ENCODE results near the gene GUK1. TPM values are rescaled to one million over a fixed set of nuclear protein-coding genes. Genes with fewer than 3 reads are reported as not detected.
"Not testable (repeated sequence)": the region's sequence is repeated elsewhere in the genome, so short reads cannot be mapped to it uniquely, and the experiment has no call there.

GUK1 gene
- polyA plus RNA-seq, 1 experiment, result 177 TPM

- ChIA-PET POLR2A (no interaction called here), CTCF (interaction anchor here (4.5 kb wide), 1 partner anchor 15 kb away, joined by 25 read pairs; the partner anchor contains the start of gene IBA57)
- no peak for TF ChIP-seq CTCF (IDR thresholded peaks at IDR 0.05; ENCODE audit: low read depth, low read length)
- H3K27ac ChIP-seq (ENCODE audit: low read depth, low read length), result no peak overlapping the region
- no peak overlapping the region for H3K4me3 ChIP-seq (ENCODE audit: low read depth, low read length)
- no peak for DNase-seq (ENCODE audit: low read depth, low spot score)
- peaks cover 4% of the 10 kb centered on the region for H3K9me3 ChIP-seq (ENCODE audit: control insufficient read depth, insufficient read depth, low read length)
- no peaks in the 10 kb centered on the region for H3K27me3 ChIP-seq (ENCODE audit: control insufficient read depth, insufficient read depth, low read length)
Measured at GRCh38 chr1:228180959-228181644, 41.0 kb downstream of the GUK1 start.

GRCh38 chr1:228181645-228182034 is 41.6 kb downstream of the GUK1 start:
- Histone ChIP-seq H3K27me3 (ENCODE audit: control insufficient read depth, insufficient read depth, low read length) (no peaks in the 10 kb centered on the region), H3K9me3 (ENCODE audit: control insufficient read depth, insufficient read depth, low read length) (peaks cover 4% of the 10 kb centered on the region; the same call in 1 of the 2 replicates), H3K4me3 (ENCODE audit: low read depth, low read length) (no peak overlapping the region), H3K27ac (ENCODE audit: low read depth, low read length) (no peak overlapping the region)
- TF ChIP-seq CTCF (IDR thresholded peaks at IDR 0.05; ENCODE audit: low read depth, low read length), result no peak
- POLR2A ChIA-PET, result no interaction called here
- CTCF ChIA-PET, result interaction anchor here (4.5 kb wide), 1 partner anchor 16 kb away, joined by 25 read pairs; the partner anchor contains the start of gene IBA57
- DNase-seq (ENCODE audit: low read depth, low spot score), result no peak

- POLR2A ChIA-PET, result interaction anchor here (1.1 kb wide), 1 partner anchor 17 kb away, joined by 8 read pairs; the partner anchor contains the start of gene IBA57
- peaks cover 4% of the 10 kb centered on the region; the same call in 1 of the 2 replicates for H3K9me3 ChIP-seq (ENCODE audit: control insufficient read depth, insufficient read depth, low read length)
- no peak overlapping the region for H3K4me3 ChIP-seq (ENCODE audit: low read depth, low read length)
- no peak for DNase-seq (ENCODE audit: low read depth, low spot score)
- H3K27ac ChIP-seq (ENCODE audit: low read depth, low read length), result no peak overlapping the region
- H3K27me3 ChIP-seq (ENCODE audit: control insufficient read depth, insufficient read depth, low read length), result no peaks in the 10 kb centered on the region
- no peak for TF ChIP-seq CTCF (IDR thresholded peaks at IDR 0.05; ENCODE audit: low read depth, low read length)
- CTCF ChIA-PET, result interaction anchor here (4.5 kb wide), 1 partner anchor 16 kb away, joined by 25 read pairs; the partner anchor contains the start of gene IBA57
Measured at GRCh38 chr1:228182296-228183030, 42.4 kb downstream of the GUK1 start.

- H3K27ac ChIP-seq (ENCODE audit: low read depth, low read length), result no peak overlapping the region
- no peak overlapping the region for H3K4me3 ChIP-seq (ENCODE audit: low read depth, low read length)
- no peaks in the 10 kb centered on the region for H3K27me3 ChIP-seq (ENCODE audit: control insufficient read depth, insufficient read depth, low read length)
- ChIA-PET POLR2A (no interaction called here), CTCF (no interaction called here)
- no peak for DNase-seq (ENCODE audit: low read depth, low spot score)
- H3K9me3 ChIP-seq (ENCODE audit: control insufficient read depth, insufficient read depth, low read length), result peaks cover 4% of the 10 kb centered on the region; the same call in 1 of the 2 replicates
- no peak for TF ChIP-seq CTCF (IDR thresholded peaks at IDR 0.05; ENCODE audit: low read depth, low read length)
Measured at GRCh38 chr1:228184152-228184551, 44.1 kb downstream of the GUK1 start.

- Histone ChIP-seq H3K4me3 (ENCODE audit: low read depth, low read length) (no peak overlapping the region), H3K27ac (ENCODE audit: low read depth, low read length) (no peak overlapping the region), H3K9me3 (ENCODE audit: control insufficient read depth, insufficient read depth, low read length) (peaks cover 4% of the 10 kb centered on the region; the same call in 1 of the 2 replicates), H3K27me3 (ENCODE audit: control insufficient read depth, insufficient read depth, low read length) (no peaks in the 10 kb centered on the region)
- POLR2A ChIA-PET, result no interaction called here
- CTCF ChIA-PET, result no interaction called here
- no peak for DNase-seq (ENCODE audit: low read depth, low spot score)
- no peak for TF ChIP-seq CTCF (IDR thresholded peaks at IDR 0.05; ENCODE audit: low read depth, low read length)
Measured at GRCh38 chr1:228185641-228185965, 45.5 kb downstream of the GUK1 start.

- H3K9me3 ChIP-seq (ENCODE audit: control insufficient read depth, insufficient read depth, low read length); POLR2A ChIA-PET; H3K27ac ChIP-seq (ENCODE audit: low read depth, low read length); H3K4me3 ChIP-seq (ENCODE audit: low read depth, low read length); H3K27me3 ChIP-seq (ENCODE audit: control insufficient read depth, insufficient read depth, low read length); DNase-seq (ENCODE audit: low read depth, low spot score): not testable (repeated sequence)
- CTCF ChIA-PET, result interaction anchor here (1.0 to 1.1 kb wide), 2 partner anchors 23 to 189 kb away, joined by 3 read pairs; no protein-coding TSS in a partner anchor
Measured at GRCh38 chr1:228188249-228188648, 48.2 kb downstream of the GUK1 start.
